Measurements from ENCODE around the gene HAUS7.

HAUS7 gene

GRCh38 chrX:153460826-153461225 lies 9.6 kb downstream of the HAUS7 start:
- in situ Hi-C loops (cut with MboI; ENCODE audit: low pct_unique_long_range_greater_than_20kb, low sequenced_read_pairs): no loop called here

GRCh38 chrX:153459986-153460385 lies 10.4 kb downstream of the HAUS7 start:
- DNase-seq: no peak
- in situ Hi-C loops (cut with MboI; ENCODE audit: low pct_unique_long_range_greater_than_20kb, low sequenced_read_pairs): no loop called here

More at GRCh38 chrX:153460826-153461225, 9.6 kb downstream of the HAUS7 start:
- DNase-seq: peak; percentile 54

- in situ Hi-C loops (cut with MboI; ENCODE audit: low pct_unique_long_range_greater_than_20kb, low sequenced_read_pairs): no loop called here
These were observed 11.9 kb downstream of the HAUS7 start for GRCh38 chrX:153458476-153458875.

GRCh38 chrX:153457827-153458466 lies 12.4 kb downstream of the HAUS7 start:
- DNase-seq: no peak
- in situ Hi-C loops (cut with MboI; ENCODE audit: low pct_unique_long_range_greater_than_20kb, low sequenced_read_pairs): no loop called here

More at GRCh38 chrX:153458476-153458875, 11.9 kb downstream of the HAUS7 start:
- no peak for DNase-seq

- in situ Hi-C loops (cut with MboI; ENCODE audit: low pct_unique_long_range_greater_than_20kb, low sequenced_read_pairs): no loop called here
- no peak for DNase-seq
These were observed 13.1 kb downstream of the HAUS7 start for GRCh38 chrX:153457136-153457825.

GRCh38 chrX:153456704-153457103 lies 13.7 kb downstream of the HAUS7 start:
- DNase-seq: no peak
- in situ Hi-C loops (cut with MboI; ENCODE audit: low pct_unique_long_range_greater_than_20kb, low sequenced_read_pairs): no loop called here

GRCh38 chrX:153456161-153456560 lies 14.2 kb downstream of the HAUS7 start:
- in situ Hi-C loops (cut with MboI; ENCODE audit: low pct_unique_long_range_greater_than_20kb, low sequenced_read_pairs): no loop called here

GRCh38 chrX:153455571-153455970 lies 14.8 kb downstream of the HAUS7 start:
- in situ Hi-C loops (cut with MboI; ENCODE audit: low pct_unique_long_range_greater_than_20kb, low sequenced_read_pairs): no loop called here

More at GRCh38 chrX:153456161-153456560, 14.2 kb downstream of the HAUS7 start:
- no peak for DNase-seq

GRCh38 chrX:153454901-153455550 lies 15.3 kb downstream of the HAUS7 start:
- DNase-seq: no peak
- in situ Hi-C loops (cut with MboI; ENCODE audit: low pct_unique_long_range_greater_than_20kb, low sequenced_read_pairs): no loop called here

More at GRCh38 chrX:153455571-153455970, 14.8 kb downstream of the HAUS7 start:
- no peak for DNase-seq

- in situ Hi-C loops (cut with MboI; ENCODE audit: low pct_unique_long_range_greater_than_20kb, low sequenced_read_pairs): no loop called here
- no peak for DNase-seq
These were observed 19.5 kb downstream of the HAUS7 start for GRCh38 chrX:153450949-153451277.

GRCh38 chrX:153450114-153450948 lies 20.0 kb downstream of the HAUS7 start:
- in situ Hi-C loops (cut with MboI; ENCODE audit: low pct_unique_long_range_greater_than_20kb, low sequenced_read_pairs): no loop called here
- no peak for DNase-seq

GRCh38 chrX:153449368-153450113 lies 20.8 kb downstream of the HAUS7 start:
- in situ Hi-C loops (cut with MboI; ENCODE audit: low pct_unique_long_range_greater_than_20kb, low sequenced_read_pairs): no loop called here
- no peak for DNase-seq

- no peak for DNase-seq
- in situ Hi-C loops (cut with MboI; ENCODE audit: low pct_unique_long_range_greater_than_20kb, low sequenced_read_pairs): no loop called here
These were observed 21.6 kb downstream of the HAUS7 start for GRCh38 chrX:153448556-153449367.

- no peak for DNase-seq
- in situ Hi-C loops (cut with MboI; ENCODE audit: low pct_unique_long_range_greater_than_20kb, low sequenced_read_pairs): no loop called here
These were observed 22.8 kb downstream of the HAUS7 start for GRCh38 chrX:153447581-153447960.

- in situ Hi-C loops (cut with MboI; ENCODE audit: low pct_unique_long_range_greater_than_20kb, low sequenced_read_pairs): no loop called here
- no peak for DNase-seq
These were observed 23.3 kb downstream of the HAUS7 start for GRCh38 chrX:153446950-153447580.

GRCh38 chrX:153446636-153446936 lies 23.8 kb downstream of the HAUS7 start:
- in situ Hi-C loops (cut with MboI; ENCODE audit: low pct_unique_long_range_greater_than_20kb, low sequenced_read_pairs): no loop called here

GRCh38 chrX:153445856-153446635 lies 24.3 kb downstream of the HAUS7 start, which contains the start of gene TREX2:
Gene TREX2, minus strand, starts transcription at chrX:153446056. Its CDS starts 626 bp downstream, at chrX:153445430.
- in situ Hi-C loops (cut with MboI; ENCODE audit: low pct_unique_long_range_greater_than_20kb, low sequenced_read_pairs): no loop called here
- no peak for DNase-seq

More at GRCh38 chrX:153446636-153446936, 23.8 kb downstream of the HAUS7 start:
- no peak for DNase-seq
